GM12878 (cell line): ENCODE measurements around the gene WSCD2. TPM values are rescaled to one million over a fixed set of nuclear protein-coding genes. Genes with fewer than 3 reads are reported as not detected.

Experiments used
- ATAC-seq: fragments of 200-7000 bp; cut with Tn5 transposase; 3 replicates; pipeline ENCODE4 v1.9.1; 2020; ENCODE audit warnings: mild to moderate bottlenecking, moderate library complexity
- BruUV-seq: library from RNA; stranded (reverse); fragments of 400-500 nt; replicated peaks from 2 replicates; lab custom pipeline; 2021; lab: Mats Ljungman, UMichigan
- CTCF ChIA-PET: fragments of 300-600 bp; sonication (Branson Sonifier 250); formaldehyde crosslinking; extraction: SDS; loops from one replicate; lab custom pipeline; 2021; ENCODE audit warnings: inconsistent platforms; lab: Yijun Ruan, JAX
- POLR2A ChIA-PET: fragments of 350-600 bp; formaldehyde crosslinking; extraction: SDS; loops from one replicate; lab custom pipeline; 2021; ENCODE audit warnings: inconsistent platforms; lab: Charles Lee
- RAD21 ChIA-PET: fragments of 300-600 bp; sonication (Branson Sonifier 250); formaldehyde crosslinking; loops from one replicate; lab custom pipeline; 2023; ENCODE audit warnings: antibody characterized with exemption; ENCODE audit not compliant: unreplicated experiment; lab: Charles Lee
- SMC1A ChIA-PET: fragments of 300-600 bp; sonication (Branson Sonifier 250); formaldehyde crosslinking; loops from one replicate; lab custom pipeline; 2023; ENCODE audit not compliant: unreplicated experiment, uncharacterized antibody; lab: Charles Lee
- DNase-seq: peaks from one replicate; pipeline ENCODE4 v3.0.0-alpha.2; 2011; ENCODE audit warnings: low read depth, low spot score
- FAIRE-seq: peaks from 3 replicates; lab custom pipeline; 2011; peaks lifted over from hg19 to GRCh38; lab: Jason Lieb, UNC
- H2AFZ ChIP-seq: 2 replicates; pipeline ENCODE4 v1.6.0; 2011; ENCODE audit warnings: low read depth, low read length, control low read depth; ENCODE audit not compliant: control insufficient read depth
- H3K27ac ChIP-seq: 2 replicates; pipeline ENCODE4 v1.5.1; 2011; ENCODE audit warnings: control low read depth; ENCODE audit not compliant: control insufficient read depth, insufficient read depth
- H3K27me3 ChIP-seq, 2 experiments: replicated peaks in 1 of 2; 2 replicates each; pipeline versions ENCODE4 v1.6.0 to v1.6.1; 2011; ENCODE audit warnings: low read length in 1 of 2; ENCODE audit not compliant: control insufficient read depth in 2 of 2, insufficient read depth in 2 of 2
- H3K36me3 ChIP-seq, 2 experiments: 2 replicates each; pipeline ENCODE4 v1.5.1; 2011; ENCODE audit warnings: low read length in 1 of 2; ENCODE audit not compliant: control insufficient read depth in 2 of 2, insufficient read depth in 2 of 2
- H3K4me1 ChIP-seq: 2 replicates; pipeline ENCODE4 v1.6.1; 2011; ENCODE audit warnings: mild to moderate bottlenecking, low read length, moderate library complexity, mixed read lengths; ENCODE audit not compliant: control insufficient read depth, insufficient read depth
- H3K4me2 ChIP-seq: 2 replicates; pipeline ENCODE4 v1.6.0; 2011; ENCODE audit warnings: control low read depth; ENCODE audit not compliant: control insufficient read depth, insufficient read depth
- H3K4me3 ChIP-seq: fragments of 200-600 bp; sonication (generic); 2 replicates; pipeline ENCODE4 v1.5.1; 2016
- H3K79me2 ChIP-seq: 2 replicates; pipeline ENCODE4 v1.6.0; 2011; ENCODE audit warnings: low read length; ENCODE audit not compliant: control insufficient read depth, insufficient read depth
- H3K9ac ChIP-seq: 2 replicates; pipeline ENCODE4 v1.8.0; 2011; ENCODE audit warnings: low read length, control low read depth, mixed read lengths; ENCODE audit not compliant: control insufficient read depth, insufficient read depth
- H3K9me3 ChIP-seq: replicated peaks from 3 replicates; pipeline ENCODE4 v1.5.1; 2011; ENCODE audit warnings: mild to moderate bottlenecking, low read length; ENCODE audit not compliant: control insufficient read depth, insufficient read depth
- H4K20me1 ChIP-seq: 2 replicates; pipeline ENCODE4 v1.6.0; 2011; ENCODE audit not compliant: control insufficient read depth, insufficient read depth
- ATF3 ChIP-seq: IDR thresholded peaks from 2 replicates; pipeline ENCODE4 v1.6.1; 2011; ENCODE audit warnings: low read depth, mild to moderate bottlenecking, low read length, moderate library complexity, borderline replicate concordance; ENCODE audit errors: extremely low read depth
- CTCF ChIP-seq, 3 experiments: IDR thresholded peaks in 2 of 3; conservative IDR thresholded peaks in 1 of 3; 2 replicates each; pipeline ENCODE4 v1.5.1; 2011; ENCODE audit warnings: low read depth in 3 of 3, low read length in 3 of 3, mild to moderate bottlenecking in 3 of 3, control low read depth in 2 of 3, moderate library complexity in 2 of 3, inconsistent platforms in 1 of 3, mixed read lengths in 1 of 3; ENCODE audit not compliant: control insufficient read depth in 2 of 3, insufficient read depth in 1 of 3; ENCODE audit errors: extremely low read depth in 1 of 3
- ESRRA ChIP-seq: IDR thresholded peaks from 2 replicates; pipeline ENCODE4 v1.6.1; 2012; ENCODE audit warnings: mild to moderate bottlenecking, low read length, improper control_type of control experiment
- EZH2 ChIP-seq: IDR thresholded peaks from 2 replicates; pipeline ENCODE4 v1.6.1; 2012; ENCODE audit warnings: low read depth, mild to moderate bottlenecking, control low read depth, inconsistent platforms, low read length, borderline replicate concordance; ENCODE audit not compliant: control insufficient read depth
- HDAC2 ChIP-seq: fragments of 200-600 bp; sonication (generic); IDR thresholded peaks from 2 replicates; pipeline ENCODE4 v1.6.1; 2017
- HDAC6 ChIP-seq: fragments of 200-600 bp; sonication (generic); IDR thresholded peaks from one replicate; pipeline ENCODE4 v1.8.0; 2017; ENCODE audit warnings: antibody characterized with exemption; ENCODE audit not compliant: unreplicated experiment
- SIX5 ChIP-seq: IDR thresholded peaks from 2 replicates; pipeline ENCODE4 v1.6.1; 2011; ENCODE audit warnings: mild to moderate bottlenecking, low read depth, low read length, moderate library complexity; ENCODE audit not compliant: severe bottlenecking
- SMAD5 ChIP-seq: IDR thresholded peaks from 2 replicates; pipeline ENCODE4 v1.6.1; 2016; ENCODE audit warnings: antibody characterized with exemption, low read depth
- SRF ChIP-seq, 2 experiments: IDR thresholded peaks; 2 replicates each; pipeline ENCODE4 v1.6.1; 2011; ENCODE audit warnings: low read depth in 2 of 2, low read length in 2 of 2, mild to moderate bottlenecking in 1 of 2, moderate library complexity in 1 of 2
- SUPT20H ChIP-seq: IDR thresholded peaks from 2 replicates; pipeline ENCODE4 v1.6.1; 2011; ENCODE audit warnings: low read depth, mild to moderate bottlenecking, low read length, moderate library complexity, borderline replicate concordance; ENCODE audit not compliant: control insufficient read depth
- TARDBP ChIP-seq: IDR thresholded peaks from 2 replicates; pipeline ENCODE4 v1.6.1; 2016; ENCODE audit warnings: borderline replicate concordance
- TCF7 ChIP-seq: IDR thresholded peaks from 2 replicates; pipeline ENCODE4 v1.6.1; 2014; ENCODE audit warnings: antibody characterized with exemption, borderline replicate concordance
- WGBS: methylation state at CpG from one replicate; pipeline ENCODE4 v1.1.6; 2016; ENCODE audit warnings: low lambda C conversion rate; ENCODE audit not compliant: insufficient replicate concordance, insufficient coverage; ENCODE audit errors: missing lambda C conversion rate; 5-methylcytosine and 5-hydroxymethylcytosine counted together
- in situ Hi-C: fragments of 300-500 bp; cut with MboI; formaldehyde crosslinking; loops from 9 replicates; pipeline ENCODE4 v1.14.3; 2018; ENCODE audit warnings: mixed read lengths
- intact Hi-C: fragments of 100-400 bp; cut with micrococcal nuclease; formaldehyde crosslinking; loops from one replicate; pipeline ENCODE4 v1.14.2; 2022; ENCODE audit not compliant: unreplicated experiment
- polyA plus RNA-seq, 11 experiments: library from polyadenylated mRNA; depleted of rRNA in 4 of 11; unstranded in 6 of 11; stranded (reverse) in 5 of 11; fragments of >200 nt; fragmentation: Nextera tagmentation in 4 of 11; fragmentation: Illumina TruSeq in 1 of 11; extraction: Ambion mirVana in 4 of 11; extraction: Trizol in 1 of 11; gene quantifications; 1 replicate in 1 of 11; 2 replicates in 10 of 11; pipeline versions ENCODE4 v1.2.1 to v1.2.3, GENCODE V29; 2011 to 2016; ENCODE audit warnings: inconsistent platforms in 2 of 11, missing spikeins in 2 of 11, low read depth in 1 of 11
- total RNA-seq, 4 experiments: library from RNA; depleted of rRNA in 3 of 4; stranded (reverse); fragments of >200 nt in 3 of 4; fragmentation: Illumina TruSeq in 1 of 4; extraction: Trizol in 1 of 4; gene quantifications; 2 replicates each; pipeline versions ENCODE4 v1.2.1 to v1.2.3, GENCODE V29; 2013 to 2021
- TF ChIP-seq, protein P1 (sequence below): fragments of 150-350 bp; IDR thresholded peaks from 2 replicates; pipeline ENCODE4 v1.6.1; 2014; ENCODE audit warnings: mild to moderate bottlenecking, low read depth, low read length
- TF ChIP-seq, protein P2 (sequence below): fragments of 150-350 bp; IDR thresholded peaks from 2 replicates; pipeline ENCODE4 v1.6.1; 2016; ENCODE audit warnings: low read depth, low read length
- TF ChIP-seq, protein P3 (sequence below): IDR thresholded peaks from 2 replicates; pipeline ENCODE4 v1.6.1; 2012; ENCODE audit warnings: low read depth, low read length, improper control_type of control experiment

The WSCD2 gene
- total and polyA plus RNA-seq, 10 of the 15 experiments (the other 5 are each of a cell fraction or from before 2014, with no cell fraction given), result 0.41 TPM; not detected in 9

DNA sequence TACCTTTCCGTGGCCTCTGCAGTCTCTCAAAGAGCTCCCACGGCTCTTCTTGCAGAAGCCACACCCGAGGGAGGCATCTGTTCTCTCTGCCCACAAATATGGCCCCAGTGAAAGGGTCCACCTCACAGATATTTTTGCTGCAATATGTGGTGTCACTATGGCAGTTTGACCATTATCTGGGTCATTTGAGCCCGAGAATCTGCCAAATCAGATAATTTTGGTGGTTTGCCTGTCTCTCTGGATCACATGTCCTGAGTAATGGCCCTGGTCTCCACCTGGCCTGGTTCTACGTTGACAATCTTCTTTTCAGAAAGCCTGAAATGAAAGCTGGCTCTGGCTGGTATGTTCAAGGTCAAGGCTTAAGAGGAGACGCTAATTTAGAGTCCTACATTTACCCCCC lies 5.7 kb upstream of the WSCD2 start:
- CTCF ChIA-PET, result no interaction called here
- no peak for FAIRE-seq
- SMC1A ChIA-PET, result no interaction called here
- intact Hi-C loops (no loop called here), in situ Hi-C loops (no loop called here)
- TF ChIP-seq, protein P1, sequence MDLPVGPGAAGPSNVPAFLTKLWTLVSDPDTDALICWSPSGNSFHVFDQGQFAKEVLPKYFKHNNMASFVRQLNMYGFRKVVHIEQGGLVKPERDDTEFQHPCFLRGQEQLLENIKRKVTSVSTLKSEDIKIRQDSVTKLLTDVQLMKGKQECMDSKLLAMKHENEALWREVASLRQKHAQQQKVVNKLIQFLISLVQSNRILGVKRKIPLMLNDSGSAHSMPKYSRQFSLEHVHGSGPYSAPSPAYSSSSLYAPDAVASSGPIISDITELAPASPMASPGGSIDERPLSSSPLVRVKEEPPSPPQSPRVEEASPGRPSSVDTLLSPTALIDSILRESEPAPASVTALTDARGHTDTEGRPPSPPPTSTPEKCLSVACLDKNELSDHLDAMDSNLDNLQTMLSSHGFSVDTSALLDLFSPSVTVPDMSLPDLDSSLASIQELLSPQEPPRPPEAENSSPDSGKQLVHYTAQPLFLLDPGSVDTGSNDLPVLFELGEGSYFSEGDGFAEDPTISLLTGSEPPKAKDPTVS, result no peak
- TF ChIP-seq SRF (IDR thresholded peaks at IDR 0.05; ENCODE audit: low read depth in 2 of 2, low read length in 2 of 2) (no peak), ESRRA (no peak), TCF7 (no peak), CTCF (IDR thresholded peaks at IDR 0.05 in 2 of 3, conservative IDR thresholded peaks at IDR 0.05 in 1 of 3; ENCODE audit: control insufficient read depth in 2 of 3, extremely low read depth in 1 of 3, insufficient read depth in 1 of 3, low read depth in 3 of 3, low read length in 3 of 3) (no peak), HDAC2 (no peak), EZH2 (no peak), HDAC6 (no peak), SIX5 (no peak), SMAD5 (no peak), ATF3 (no peak), TARDBP (no peak), SUPT20H (no peak)
- TF ChIP-seq, protein P2, sequence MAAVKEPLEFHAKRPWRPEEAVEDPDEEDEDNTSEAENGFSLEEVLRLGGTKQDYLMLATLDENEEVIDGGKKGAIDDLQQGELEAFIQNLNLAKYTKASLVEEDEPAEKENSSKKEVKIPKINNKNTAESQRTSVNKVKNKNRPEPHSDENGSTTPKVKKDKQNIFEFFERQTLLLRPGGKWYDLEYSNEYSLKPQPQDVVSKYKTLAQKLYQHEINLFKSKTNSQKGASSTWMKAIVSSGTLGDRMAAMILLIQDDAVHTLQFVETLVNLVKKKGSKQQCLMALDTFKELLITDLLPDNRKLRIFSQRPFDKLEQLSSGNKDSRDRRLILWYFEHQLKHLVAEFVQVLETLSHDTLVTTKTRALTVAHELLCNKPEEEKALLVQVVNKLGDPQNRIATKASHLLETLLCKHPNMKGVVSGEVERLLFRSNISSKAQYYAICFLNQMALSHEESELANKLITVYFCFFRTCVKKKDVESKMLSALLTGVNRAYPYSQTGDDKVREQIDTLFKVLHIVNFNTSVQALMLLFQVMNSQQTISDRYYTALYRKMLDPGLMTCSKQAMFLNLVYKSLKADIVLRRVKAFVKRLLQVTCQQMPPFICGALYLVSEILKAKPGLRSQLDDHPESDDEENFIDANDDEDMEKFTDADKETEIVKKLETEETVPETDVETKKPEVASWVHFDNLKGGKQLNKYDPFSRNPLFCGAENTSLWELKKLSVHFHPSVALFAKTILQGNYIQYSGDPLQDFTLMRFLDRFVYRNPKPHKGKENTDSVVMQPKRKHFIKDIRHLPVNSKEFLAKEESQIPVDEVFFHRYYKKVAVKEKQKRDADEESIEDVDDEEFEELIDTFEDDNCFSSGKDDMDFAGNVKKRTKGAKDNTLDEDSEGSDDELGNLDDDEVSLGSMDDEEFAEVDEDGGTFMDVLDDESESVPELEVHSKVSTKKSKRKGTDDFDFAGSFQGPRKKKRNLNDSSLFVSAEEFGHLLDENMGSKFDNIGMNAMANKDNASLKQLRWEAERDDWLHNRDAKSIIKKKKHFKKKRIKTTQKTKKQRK, result no peak
- TF ChIP-seq, protein P3, sequence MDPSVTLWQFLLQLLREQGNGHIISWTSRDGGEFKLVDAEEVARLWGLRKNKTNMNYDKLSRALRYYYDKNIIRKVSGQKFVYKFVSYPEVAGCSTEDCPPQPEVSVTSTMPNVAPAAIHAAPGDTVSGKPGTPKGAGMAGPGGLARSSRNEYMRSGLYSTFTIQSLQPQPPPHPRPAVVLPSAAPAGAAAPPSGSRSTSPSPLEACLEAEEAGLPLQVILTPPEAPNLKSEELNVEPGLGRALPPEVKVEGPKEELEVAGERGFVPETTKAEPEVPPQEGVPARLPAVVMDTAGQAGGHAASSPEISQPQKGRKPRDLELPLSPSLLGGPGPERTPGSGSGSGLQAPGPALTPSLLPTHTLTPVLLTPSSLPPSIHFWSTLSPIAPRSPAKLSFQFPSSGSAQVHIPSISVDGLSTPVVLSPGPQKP, result no peak
- Histone ChIP-seq H2AFZ (no peak overlapping the region), H3K27ac (no peak overlapping the region), H3K4me1 (peaks cover 6% of the 10 kb centered on the region; the same call in 1 of the 2 replicates), H3K4me2 (no peak overlapping the region), H3K79me2 (no peaks in the 10 kb centered on the region), H4K20me1 (no peaks in the 10 kb centered on the region), H3K9ac (no peak overlapping the region), H3K27me3 (no peaks in the 10 kb centered on the region; a peak in 1 of 4 replicates), H3K36me3 (no peaks in the 10 kb centered on the region), H3K9me3 (no peaks in the 10 kb centered on the region), H3K4me3 (no peak overlapping the region)
- no peak for DNase-seq
- no TSS peak for BruUV-seq
- 8% methylated on average over 6 of the region's 6 CpGs for WGBS
- POLR2A ChIA-PET, result no interaction called here
- RAD21 ChIA-PET, result no interaction called here
- ATAC-seq, result no peak
